HT1080 (cell line): ENCODE results near the gene ZCCHC3. TPM values are rescaled to one million over a fixed set of nuclear protein-coding genes. Genes with fewer than 3 reads are reported as not detected.
"Not testable (repeated sequence)": the region's sequence is repeated elsewhere in the genome, so short reads cannot be mapped to it uniquely, and the experiment has no call there.

Experiments used
- DNase-seq: peaks from one replicate; pipeline ENCODE4 v3.0.0-alpha.2; 2015; ENCODE audit warnings: low read depth
- total RNA-seq: library from RNA; depleted of rRNA; stranded (reverse); fragments of >200 nt; shearing (Covaris generic); gene quantifications from 2 replicates; pipeline ENCODE4 v1.2.3, GENCODE V29; 2014

ZCCHC3 gene
- total RNA-seq, 1 experiment from 2014 or later: 22.2 TPM

DNA sequence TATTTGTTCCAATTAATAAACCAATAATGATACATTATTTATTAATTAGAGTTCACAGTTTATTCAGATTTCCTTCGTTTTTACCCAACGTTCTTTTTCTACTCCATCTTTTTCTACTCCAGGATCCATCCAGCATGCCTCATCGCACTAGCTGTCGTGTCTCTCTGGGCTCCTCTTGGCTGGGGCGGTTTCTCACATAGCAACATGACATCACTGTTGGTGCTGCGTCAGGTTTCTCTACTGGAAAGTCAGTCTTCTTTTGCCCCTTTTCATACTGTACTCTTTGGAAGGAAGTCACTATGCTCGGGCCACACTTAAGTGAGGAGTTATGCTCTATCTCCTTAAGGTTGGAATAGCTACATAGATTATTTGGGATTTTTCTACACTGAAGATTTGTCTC is 14.2 kb downstream of the ZCCHC3 start:
- no peak for DNase-seq

DNA sequence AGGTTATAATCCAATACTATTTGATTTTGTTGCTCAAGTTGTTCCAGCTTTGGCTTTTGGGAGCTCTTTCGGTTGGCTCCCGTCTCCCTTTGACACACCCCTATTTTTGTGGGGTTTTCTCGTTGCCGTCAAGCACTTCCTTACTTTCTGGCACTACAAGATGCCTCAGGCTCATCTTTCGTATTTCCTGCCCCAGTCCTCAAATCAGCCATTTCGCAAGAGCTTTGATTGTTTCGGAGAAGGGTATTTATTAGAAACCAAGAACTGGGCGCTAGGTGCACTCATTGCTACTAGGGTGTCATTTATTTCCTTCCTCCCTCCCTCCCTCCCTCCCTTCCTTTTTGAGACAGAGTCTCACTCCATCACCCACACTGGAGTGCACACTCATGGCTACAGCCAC is 14.7 kb downstream of the ZCCHC3 start:
- no peak for DNase-seq

DNA sequence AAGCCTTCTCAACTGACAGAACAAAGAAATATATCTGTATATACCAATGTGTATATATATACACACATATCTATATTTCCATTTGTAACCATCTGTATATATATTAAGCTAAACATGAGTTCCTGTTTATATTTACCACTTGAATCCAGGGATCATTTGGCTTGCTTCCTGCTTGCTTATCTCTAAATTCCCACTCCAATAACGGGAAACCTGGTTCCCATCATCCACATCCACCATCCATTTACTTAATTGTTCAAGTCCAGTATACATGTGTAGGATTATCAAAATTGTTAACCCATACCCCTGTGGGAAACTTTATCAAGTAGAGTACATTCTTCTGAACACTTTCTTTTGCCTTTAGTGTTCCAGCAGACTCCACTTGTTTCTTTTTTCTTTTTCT is 15.5 kb downstream of the ZCCHC3 start:
- no peak for DNase-seq

DNA sequence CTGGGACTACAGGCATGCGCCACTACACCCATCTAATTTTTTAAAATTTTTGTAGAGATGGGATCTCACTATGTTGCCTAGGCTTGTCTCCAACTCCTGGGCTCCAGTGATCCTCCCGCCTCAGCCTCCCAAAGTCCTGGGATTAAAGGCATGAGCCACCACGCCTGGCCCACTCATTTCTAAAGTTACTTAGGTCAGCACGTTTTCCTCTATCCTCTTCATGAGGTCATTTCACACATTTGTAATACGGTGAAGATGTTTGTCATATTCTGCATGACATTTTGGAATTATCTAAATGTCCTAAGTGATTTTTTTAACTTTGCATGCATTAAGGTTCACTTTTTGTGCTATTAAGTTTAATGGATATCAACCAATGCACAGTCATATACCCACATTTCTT is 16.0 kb downstream of the ZCCHC3 start:
- no peak for DNase-seq

DNA sequence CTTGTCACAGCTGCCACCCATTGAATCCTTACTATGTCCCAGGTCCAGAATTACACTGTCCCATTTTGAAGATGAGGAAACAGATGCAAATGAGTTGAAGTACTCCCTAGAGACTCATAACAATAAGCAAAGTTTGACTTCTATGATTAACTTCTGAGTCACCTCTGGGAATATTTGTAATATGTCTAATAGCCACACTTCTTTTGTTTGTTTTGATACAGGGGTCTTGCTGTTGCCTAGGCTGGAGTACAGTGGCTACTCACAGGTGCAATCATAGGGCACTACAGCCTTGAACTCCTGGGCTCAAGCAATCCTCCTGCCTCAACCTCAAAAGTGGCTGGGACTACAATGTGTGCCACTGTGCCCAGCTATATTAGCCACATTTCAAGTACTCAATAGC is 16.6 kb downstream of the ZCCHC3 start:
- peak; percentile 80 for DNase-seq

DNA sequence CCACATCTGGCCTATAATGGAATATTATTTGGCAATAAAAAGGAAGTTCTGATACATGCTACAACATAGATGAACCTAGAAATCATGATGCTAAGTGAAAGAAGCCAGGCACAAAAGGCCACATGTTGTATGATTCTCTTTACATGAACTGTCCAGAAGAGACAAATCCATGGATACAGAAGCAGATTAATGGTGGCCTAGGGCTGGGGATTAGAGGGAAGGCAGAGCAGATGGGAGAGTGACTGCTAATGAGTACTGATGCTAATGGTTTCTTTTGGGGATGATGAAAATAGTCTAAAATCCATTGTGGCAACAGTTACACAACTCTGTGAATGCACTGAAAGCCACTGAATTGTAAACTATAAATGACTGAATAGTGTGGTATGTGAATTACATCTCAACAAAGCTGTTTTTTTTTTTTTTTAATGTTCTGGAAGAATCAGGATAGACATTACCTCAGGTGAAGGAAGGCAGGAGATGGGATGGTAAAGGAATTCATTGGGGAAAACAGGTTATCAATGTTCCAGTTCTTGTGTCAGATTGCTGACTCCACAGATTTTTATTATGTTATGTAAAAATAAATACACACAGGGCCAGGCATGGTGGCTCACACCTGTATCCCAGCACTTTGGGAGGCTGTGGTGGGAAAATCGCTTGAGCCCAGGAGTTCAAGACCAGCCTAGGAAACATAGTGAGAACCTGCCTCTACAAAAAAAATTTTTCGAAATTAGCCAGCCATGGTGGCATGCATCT is 19.1 kb downstream of the ZCCHC3 start:
- no peak for DNase-seq

DNA sequence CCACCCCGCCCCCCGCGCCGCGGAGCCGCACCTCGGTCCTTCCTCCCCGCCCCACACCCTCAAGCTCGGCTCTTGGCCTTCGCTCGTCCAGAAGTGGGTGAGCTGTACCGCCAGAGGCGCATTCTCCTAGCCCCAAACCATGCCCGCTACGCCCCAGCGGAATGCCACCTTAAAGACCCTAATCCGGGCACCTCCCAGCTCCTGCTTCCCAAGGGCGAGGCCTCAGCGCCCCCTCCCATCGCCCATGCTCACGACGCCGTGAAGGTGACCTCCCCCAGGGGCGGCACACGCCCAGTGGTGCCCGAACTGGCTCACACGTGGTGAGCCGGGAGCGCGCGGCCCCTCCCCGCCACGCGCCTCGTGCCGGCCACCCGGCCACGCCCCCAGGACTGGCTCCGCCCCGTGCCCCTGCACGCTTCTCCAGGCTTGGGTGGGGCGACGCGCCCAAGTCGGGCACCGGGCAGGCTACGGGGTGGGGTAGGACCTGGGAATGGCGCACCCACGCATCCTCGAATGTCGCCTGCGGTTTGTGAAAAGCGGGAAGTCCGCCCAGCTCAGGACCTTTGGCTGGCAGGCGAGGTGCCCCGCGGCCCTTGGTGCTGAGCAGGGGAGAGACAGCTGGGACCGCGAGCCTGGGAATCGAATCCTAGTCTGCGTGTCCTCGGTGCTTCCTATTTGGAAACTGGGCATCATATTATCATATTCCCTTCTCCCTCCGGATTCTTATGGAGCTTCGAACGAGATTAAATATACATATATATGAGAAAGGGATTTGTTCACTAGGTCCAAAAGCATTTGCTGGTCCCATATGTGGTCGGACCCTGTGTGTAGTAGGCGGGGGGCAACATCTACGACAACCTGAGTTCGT is 27.0 kb downstream of the ZCCHC3 start:
- DNase-seq: peak; percentile 94

DNA sequence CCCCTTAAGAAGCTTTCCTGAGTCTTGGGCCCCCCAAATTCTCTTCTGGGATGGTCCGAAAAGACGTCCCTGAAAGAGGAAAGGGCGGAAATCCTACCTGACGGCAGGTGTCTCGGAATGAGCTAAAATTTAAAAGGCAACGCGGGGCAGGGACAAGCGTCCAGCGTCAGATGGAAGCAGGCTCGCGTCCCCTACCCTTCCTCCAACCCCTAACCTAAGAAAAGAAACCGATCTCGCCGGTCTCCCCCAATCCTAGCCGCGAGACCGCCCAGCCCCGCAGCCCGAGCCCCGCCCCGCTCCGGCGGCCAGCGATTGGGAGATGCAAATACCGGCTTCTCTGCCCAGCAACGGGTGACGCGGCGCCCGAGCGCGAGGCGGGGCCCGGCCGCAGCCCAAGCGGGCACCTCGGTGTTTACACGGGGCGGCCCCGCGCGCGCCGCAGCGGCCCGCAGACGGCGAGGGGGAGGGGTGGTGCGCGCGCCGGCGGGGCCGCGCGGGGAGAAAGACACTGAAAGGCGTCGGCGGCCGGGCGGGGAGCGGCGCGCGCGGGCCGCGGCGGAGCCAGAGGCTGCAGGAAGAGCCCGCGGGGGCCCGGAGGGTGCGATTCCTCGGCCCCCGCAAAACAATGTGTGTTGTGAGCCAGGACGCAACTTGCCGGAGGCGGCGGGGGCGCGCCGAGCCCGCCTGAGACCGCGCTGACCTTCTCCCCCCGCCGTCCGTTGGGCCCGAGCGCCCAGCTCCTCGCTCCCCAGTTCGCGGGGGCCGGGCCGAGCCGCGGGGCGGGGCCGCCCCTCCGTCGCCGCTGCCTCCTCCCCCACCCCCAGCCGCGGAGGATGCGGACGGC is 27.9 kb downstream of the ZCCHC3 start, which contains the start of gene SOX12:
SOX12 (plus strand) TSS at position 508 of the 844 bp plus-strand sequence. CDS start 373 bp downstream, outside the sequence.
- DNase-seq: peak; percentile 93

DNA sequence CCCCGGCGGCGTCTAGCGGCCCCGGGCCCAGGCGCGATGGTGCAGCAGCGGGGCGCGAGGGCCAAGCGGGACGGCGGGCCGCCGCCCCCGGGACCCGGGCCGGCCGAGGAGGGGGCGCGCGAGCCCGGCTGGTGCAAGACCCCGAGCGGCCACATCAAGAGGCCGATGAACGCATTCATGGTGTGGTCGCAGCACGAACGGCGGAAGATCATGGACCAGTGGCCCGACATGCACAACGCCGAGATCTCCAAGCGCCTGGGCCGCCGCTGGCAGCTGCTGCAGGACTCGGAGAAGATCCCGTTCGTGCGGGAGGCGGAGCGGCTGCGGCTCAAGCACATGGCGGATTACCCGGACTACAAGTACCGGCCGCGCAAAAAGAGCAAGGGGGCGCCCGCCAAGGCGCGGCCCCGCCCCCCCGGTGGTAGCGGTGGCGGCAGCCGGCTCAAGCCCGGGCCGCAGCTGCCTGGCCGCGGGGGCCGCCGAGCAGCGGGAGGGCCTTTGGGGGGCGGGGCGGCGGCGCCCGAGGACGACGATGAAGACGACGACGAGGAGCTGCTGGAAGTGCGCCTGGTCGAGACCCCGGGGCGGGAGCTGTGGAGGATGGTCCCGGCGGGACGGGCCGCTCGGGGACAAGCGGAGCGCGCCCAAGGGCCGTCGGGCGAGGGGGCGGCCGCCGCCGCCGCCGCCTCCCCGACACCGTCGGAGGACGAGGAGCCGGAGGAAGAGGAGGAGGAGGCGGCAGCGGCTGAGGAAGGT is 28.7 kb downstream of the ZCCHC3 start:
- peak; percentile 52 for DNase-seq

DNA sequence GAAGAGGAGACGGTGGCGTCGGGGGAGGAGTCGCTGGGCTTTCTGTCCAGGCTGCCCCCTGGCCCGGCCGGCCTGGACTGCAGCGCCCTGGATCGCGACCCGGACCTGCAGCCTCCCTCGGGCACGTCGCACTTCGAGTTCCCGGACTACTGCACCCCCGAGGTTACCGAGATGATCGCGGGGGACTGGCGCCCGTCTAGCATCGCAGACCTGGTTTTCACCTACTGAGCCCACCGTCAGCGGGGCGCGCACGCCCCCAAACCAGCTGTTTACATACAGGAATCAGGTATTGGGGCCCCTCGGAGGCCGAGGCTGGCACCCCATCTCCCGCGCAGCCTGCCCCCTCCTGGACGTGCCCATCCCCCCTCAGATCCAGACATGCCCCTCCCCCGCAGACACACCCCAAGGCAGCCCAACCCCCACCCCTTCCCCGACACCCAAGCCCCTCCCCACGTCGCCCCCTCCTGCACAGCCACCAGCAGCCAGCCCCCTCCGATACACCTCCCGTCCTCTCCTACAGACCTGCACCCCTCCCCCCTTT is 29.3 kb downstream of the ZCCHC3 start:
- peak; percentile 57 for DNase-seq

DNA sequence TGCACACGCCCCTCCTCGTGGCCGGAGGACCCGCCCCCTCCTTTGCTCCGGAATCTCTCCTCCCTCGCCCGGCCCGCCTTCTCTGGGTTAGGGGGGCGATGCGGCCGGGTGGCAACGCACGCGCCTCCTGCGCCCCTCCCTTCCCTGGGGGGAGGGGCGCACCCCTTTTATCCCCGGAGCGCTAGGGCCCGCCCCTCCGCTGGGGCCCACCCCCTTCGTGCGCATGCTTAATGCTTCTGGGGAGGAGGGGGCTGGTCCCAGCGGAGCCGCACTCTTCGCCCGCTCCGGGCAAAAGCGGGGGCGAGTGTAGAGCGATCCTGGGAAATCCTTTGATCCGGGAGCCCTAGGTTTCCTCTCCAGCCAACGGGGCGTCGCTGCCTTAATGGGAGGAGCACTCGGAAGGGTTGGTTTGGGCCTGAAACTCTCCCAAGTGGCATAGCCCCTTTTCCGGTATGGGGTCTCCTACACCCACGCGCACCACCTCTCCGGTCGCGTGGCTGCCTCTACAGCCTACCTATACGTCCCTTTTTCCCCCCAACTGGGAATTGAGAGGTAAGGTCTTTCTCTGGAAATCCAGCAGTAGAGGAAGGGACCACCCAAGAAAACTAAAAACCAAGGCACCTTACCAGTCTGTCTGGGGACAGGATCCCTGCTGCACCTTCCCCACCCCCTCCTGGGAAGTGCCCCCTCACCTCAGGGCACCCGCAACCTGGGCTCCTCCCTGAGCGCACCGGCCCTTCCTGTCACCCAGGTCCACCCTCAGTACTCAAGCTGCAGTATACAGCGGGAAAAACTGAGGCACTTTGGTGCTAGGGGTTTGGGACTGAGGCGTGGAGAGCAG is 30.0 kb downstream of the ZCCHC3 start:
- peak; percentile 93 for DNase-seq

DNA sequence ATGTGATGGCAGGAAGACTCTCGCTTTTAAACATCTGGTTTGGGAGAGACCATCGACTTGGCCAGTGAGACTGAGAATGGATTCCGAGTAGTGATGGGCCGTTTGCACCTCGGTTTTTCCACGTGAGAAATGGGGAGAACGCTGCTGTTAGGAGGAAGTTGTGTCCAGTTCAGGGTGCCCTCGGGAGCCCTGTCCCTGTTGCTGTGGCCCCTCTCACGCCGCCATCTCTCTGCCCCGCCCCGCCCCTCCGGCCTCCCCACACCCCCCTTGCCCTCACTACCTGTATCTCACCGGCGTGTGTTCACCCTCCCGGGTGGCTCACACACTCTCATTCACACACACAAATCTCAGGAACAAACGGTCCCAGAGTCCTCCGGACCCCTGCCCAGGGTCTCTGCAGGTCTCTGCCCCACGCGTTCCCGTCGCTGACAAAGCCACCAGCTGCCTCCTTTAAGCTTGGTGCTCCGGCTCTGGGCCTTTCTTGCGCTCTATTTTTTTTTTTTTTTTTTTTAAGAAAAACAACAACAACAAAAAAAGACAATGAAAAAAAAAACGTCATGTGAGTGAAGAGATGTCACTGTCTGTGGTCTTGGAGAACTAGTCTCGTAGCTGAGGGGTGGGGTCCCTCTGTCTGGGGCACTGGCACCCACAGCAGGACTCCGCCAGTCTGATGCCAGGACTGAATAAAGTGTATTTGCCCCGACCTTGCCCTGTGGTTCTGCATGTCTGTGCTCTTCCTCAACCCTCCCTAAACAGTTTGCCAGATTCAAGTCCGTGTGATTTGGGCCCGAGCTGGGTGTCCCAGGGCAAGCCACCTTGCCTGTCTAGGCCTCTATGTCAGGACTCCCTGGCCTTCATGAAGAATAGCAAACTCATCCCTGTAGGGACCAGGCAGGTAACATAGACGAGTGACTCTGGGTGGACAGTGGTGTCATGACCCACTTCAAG is 30.9 kb downstream of the ZCCHC3 start:
- DNase-seq: no peak

DNA sequence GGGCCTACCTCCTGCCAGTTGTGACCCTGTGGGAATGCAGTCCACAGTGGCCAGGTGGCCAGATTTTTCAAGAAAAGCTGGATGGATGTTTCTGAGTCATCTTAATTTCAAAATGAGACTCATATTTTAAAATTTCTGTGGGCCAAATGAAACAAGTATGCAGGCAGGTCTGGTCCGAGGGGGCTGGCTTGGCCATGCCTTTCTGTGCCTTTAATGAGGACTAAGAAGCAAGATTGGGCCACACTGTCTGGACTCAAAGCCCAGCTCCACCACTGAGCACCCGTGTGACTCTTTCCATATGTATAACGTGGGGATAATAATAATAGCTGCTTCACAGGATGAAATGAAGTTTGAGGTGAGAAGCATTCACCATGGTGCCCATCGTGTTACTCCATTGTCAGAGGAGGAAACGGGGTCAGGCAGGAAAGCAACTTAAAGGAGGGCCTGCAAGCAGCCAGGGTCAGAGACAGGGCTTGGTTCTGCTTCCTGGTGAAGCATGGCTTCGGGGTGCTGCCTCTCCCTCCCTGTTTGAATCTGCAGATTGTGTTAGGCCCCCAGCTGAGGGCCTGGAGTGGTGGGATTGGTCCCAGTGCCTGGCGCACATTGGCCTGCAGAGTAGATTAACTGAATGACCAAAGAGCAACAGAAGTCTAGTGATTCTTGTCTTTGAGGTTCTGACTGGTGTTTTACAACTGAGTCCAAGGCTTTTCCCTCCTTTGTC is 31.8 kb downstream of the ZCCHC3 start:
- DNase-seq: no peak

DNA sequence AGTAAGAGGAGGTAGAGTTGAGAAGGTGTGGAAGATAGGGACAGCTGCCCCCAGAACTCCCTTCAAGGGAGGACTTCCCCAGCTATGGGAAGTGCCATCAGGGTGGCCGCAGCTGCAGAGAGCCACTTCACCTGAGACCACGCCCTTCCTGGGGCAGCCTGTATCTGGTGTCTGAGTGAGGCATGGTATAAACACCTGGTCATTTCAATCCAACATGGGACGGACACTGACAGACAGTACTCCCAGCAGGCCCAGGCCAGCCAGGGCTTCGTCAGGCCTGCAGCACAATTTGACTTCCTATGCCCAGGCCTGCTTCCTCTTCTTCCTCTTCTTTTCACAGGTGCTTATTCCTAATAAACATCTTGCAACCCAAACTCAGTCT is 32.5 kb downstream of the ZCCHC3 start:
- DNase-seq: no peak

DNA sequence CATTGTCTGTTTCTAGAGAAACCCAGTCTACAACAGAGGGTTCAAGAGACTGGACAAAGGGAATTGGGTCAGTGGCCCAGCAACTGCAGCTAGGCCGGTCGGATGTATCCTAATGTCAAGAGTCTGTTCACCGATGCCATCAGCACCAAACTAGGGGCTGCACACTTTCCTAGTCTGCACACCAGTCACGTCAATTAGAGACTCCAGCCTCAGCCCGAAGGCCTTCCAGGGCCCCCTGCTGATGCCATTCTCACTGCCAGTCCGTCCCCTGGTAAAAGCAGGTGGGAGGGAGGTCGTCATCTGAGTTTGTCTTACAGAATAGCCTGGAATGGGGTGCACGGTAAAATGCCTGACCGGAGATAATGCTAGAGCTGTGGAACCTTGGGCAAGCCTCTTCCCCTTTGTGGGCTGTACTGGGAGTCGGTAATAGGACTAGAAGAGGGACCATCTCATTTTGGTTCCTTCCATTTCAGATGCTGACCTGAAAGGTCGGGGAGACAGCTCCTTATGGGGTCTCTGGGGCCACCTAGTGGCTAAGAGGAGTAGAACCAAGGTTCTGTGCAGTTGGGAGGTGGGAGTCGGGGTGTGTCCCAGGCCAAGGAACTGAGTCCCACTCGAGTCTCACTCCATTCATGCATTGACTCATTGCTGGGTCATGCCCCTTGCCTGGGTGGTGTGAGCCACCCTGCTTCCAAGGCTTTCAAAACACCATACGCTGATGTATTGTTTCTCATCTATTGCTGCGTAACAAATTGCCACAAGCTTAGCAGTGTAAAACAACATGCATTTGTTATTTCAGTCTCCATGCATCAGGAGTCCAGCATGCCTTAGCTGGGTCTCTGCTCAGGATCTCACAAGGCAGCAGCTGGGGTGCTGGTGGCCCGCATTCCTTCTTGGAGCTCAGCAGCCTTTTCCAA is 33.1 kb downstream of the ZCCHC3 start:
- DNase-seq: peak; percentile 67

DNA sequence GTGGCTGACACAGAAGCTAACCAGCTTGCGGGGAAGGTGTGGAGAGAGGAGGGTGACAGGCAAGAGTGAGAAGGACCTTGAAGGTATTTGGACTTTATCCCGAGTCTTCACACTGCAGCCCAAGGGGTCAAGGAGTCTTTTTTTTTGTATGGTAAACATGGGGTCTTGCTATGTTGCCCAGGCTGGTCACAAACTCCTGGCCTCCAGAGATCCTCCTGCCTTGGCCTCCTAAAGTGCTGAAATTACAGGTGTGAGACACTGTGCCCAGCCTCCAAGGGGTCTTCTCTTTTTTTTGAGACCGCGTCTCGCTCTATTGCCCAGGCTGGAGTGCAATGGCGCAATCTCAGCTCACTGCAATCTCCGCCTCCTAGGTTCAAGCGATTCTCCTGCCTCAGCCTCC is 37.2 kb downstream of the ZCCHC3 start:
- no peak for DNase-seq

DNA sequence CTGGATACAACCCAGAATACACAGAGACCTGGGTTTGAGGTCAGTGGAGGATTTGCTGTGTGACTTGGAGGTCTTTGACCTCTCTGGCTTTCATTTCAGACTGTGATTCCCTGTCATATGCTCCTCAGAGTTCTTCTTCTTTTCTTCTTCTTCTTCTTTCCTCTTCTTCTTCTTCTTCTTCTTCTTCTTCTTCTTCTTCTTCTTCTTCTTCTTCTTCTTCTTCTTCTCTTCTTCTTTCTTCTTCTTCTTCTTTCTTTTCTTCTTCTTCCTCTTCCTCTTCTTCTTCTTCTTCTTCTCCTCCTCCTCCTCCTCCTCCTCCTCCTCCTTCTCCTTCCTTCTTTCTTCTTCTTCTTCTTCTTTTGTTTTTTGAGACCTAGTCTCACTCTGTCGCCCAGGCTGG is 38.7 kb downstream of the ZCCHC3 start:
- DNase-seq: not testable (repeated sequence)
